IPS-18a (cell line): Measurements from ENCODE around the gene TCFL5.
"Not testable (repeated sequence)": the region's sequence is repeated elsewhere in the genome, so short reads cannot be mapped to it uniquely, and the experiment has no call there.

Source experiments
- H3K27ac ChIP-seq: one replicate; pipeline ENCODE4 v1.5.1; 2013; ENCODE audit warnings: low read length
- H3K27me3 ChIP-seq: one replicate; pipeline ENCODE4 v1.6.1; 2013; ENCODE audit warnings: mild to moderate bottlenecking, low read length; ENCODE audit not compliant: control insufficient read depth, insufficient read depth
- H3K36me3 ChIP-seq: one replicate; pipeline ENCODE4 v1.6.1; 2013; ENCODE audit warnings: low read depth, low read length; ENCODE audit not compliant: control insufficient read depth
- H3K4me1 ChIP-seq: one replicate; pipeline ENCODE4 v1.6.1; 2013; ENCODE audit warnings: low read depth, low read length; ENCODE audit not compliant: control insufficient read depth
- H3K4me3 ChIP-seq: one replicate; pipeline ENCODE4 v1.5.1; 2013; ENCODE audit warnings: low read length
- H3K9ac ChIP-seq: one replicate; pipeline ENCODE4 v1.6.1; 2013; ENCODE audit warnings: mild to moderate bottlenecking, low read length, moderate library complexity
- H3K9me3 ChIP-seq: one replicate; pipeline ENCODE4 v1.6.1; 2013; ENCODE audit warnings: low read depth, low read length; ENCODE audit not compliant: control insufficient read depth

Gene TCFL5

GRCh38 chr20:62876501-62876901 is 14.9 kb upstream of the TCFL5 start:
- Histone ChIP-seq H3K27me3 (peaks cover 10% of the 10 kb centered on the region), H3K27ac (no peak overlapping the region), H3K9me3 (no peaks in the 10 kb centered on the region), H3K4me3 (no peak overlapping the region), H3K9ac (no peak overlapping the region), H3K36me3 (no peaks in the 10 kb centered on the region), H3K4me1 (peaks cover 5% of the 10 kb centered on the region)

- Histone ChIP-seq H3K27me3 (peaks cover 10% of the 10 kb centered on the region), H3K9me3 (no peaks in the 10 kb centered on the region), H3K4me3 (no peak overlapping the region), H3K36me3 (no peaks in the 10 kb centered on the region), H3K9ac (no peak overlapping the region), H3K27ac (no peak overlapping the region), H3K4me1 (peaks cover 5% of the 10 kb centered on the region)
Measured at GRCh38 chr20:62875419-62876361, 14.1 kb upstream of the TCFL5 start.

DNA sequence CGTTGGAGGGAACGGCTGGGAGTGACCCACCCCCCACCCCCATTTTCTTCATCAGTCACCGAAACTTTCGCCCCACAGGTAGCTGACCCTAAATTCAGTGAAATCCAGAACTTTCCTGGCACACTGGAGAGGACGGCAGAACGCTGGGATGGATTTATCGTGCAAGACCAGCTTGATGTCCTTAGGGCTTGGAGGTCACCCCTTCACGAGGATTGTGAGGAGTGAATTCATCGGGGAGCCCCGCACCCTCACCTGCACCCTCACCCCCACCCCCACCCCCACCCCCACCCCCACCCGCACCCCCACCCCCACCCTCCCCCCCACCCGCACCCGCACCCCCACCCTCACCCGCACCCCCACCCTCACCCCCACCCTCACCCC is 13.3 kb upstream of the TCFL5 start:
- no peak overlapping the region for H3K9ac ChIP-seq
- H3K27ac ChIP-seq: no peak overlapping the region
- peaks cover 5% of the 10 kb centered on the region for H3K4me1 ChIP-seq
- no peaks in the 10 kb centered on the region for H3K9me3 ChIP-seq
- H3K27me3 ChIP-seq: peaks cover 10% of the 10 kb centered on the region
- no peak overlapping the region for H3K4me3 ChIP-seq
- no peaks in the 10 kb centered on the region for H3K36me3 ChIP-seq

- H3K4me1 ChIP-seq, H3K9ac ChIP-seq, H3K4me3 ChIP-seq, H3K27ac ChIP-seq, H3K9me3 ChIP-seq, H3K27me3 ChIP-seq, H3K36me3 ChIP-seq: not testable (repeated sequence)
Measured at GRCh38 chr20:62873681-62874031, 12.0 kb upstream of the TCFL5 start.

- Histone ChIP-seq H3K27ac (no peak overlapping the region), H3K27me3 (no peaks in the 10 kb centered on the region), H3K9ac (no peak overlapping the region), H3K9me3 (no peaks in the 10 kb centered on the region), H3K4me1 (peaks cover 2% of the 10 kb centered on the region), H3K36me3 (no peaks in the 10 kb centered on the region), H3K4me3 (no peak overlapping the region)
Measured at GRCh38 chr20:62873280-62873679, 11.7 kb upstream of the TCFL5 start.

DNA sequence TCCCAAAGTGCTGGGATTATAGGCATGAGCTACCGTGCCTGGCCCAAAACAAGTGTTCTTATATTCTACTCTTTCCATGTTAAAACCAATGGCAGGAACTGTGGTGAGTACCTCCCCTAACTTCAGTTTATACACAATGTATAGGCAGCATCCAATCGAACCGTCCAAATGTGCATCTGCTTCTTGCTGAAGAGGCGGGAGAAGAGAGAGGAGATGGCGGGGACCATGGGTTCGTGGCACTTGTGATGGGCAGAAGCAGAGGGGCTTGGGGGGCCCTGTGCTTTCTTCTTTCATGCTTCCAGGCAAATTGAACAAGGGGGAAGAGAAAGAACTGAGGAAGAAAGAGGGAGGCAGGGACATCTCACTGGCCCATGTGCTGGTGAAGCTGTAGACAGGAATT is 11.2 kb upstream of the TCFL5 start:
- no peaks in the 10 kb centered on the region for H3K4me1 ChIP-seq
- no peaks in the 10 kb centered on the region for H3K27me3 ChIP-seq
- no peaks in the 10 kb centered on the region for H3K9me3 ChIP-seq
- no peaks in the 10 kb centered on the region for H3K36me3 ChIP-seq
- no peak overlapping the region for H3K27ac ChIP-seq
- no peak overlapping the region for H3K4me3 ChIP-seq
- no peak overlapping the region for H3K9ac ChIP-seq

- Histone ChIP-seq H3K27ac (no peak overlapping the region), H3K4me3 (no peak overlapping the region), H3K4me1 (no peaks in the 10 kb centered on the region), H3K9ac (no peak overlapping the region), H3K27me3 (no peaks in the 10 kb centered on the region), H3K9me3 (no peaks in the 10 kb centered on the region), H3K36me3 (no peaks in the 10 kb centered on the region)
Measured at GRCh38 chr20:62872184-62872847, 10.7 kb upstream of the TCFL5 start.

DNA sequence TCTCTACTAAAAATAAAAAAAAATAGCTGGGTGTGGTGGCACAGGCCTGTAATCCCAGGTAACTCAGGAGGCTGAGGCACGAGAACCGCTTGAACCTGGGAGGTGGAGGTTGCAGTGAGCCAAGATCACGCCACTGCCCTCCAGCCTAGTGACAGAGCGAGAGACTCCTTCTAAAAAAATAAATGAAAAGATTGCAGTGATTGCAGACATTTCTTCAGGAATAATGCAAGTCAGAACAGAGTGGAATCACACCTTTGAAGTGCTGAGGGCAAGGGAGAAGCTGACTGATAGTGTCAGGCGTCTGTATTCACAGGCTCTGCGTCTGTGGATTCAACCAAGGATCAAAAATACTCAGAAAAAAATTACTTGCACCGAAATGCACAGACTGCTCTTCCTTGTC is 2.6 kb upstream of the TCFL5 start:
- peaks cover 9% of the 10 kb centered on the region for H3K27me3 ChIP-seq
- H3K4me1 ChIP-seq: peaks cover 14% of the 10 kb centered on the region
- no peak overlapping the region for H3K4me3 ChIP-seq
- H3K27ac ChIP-seq: no peak overlapping the region
- no peaks in the 10 kb centered on the region for H3K36me3 ChIP-seq
- H3K9me3 ChIP-seq: no peaks in the 10 kb centered on the region
- no peak overlapping the region for H3K9ac ChIP-seq

DNA sequence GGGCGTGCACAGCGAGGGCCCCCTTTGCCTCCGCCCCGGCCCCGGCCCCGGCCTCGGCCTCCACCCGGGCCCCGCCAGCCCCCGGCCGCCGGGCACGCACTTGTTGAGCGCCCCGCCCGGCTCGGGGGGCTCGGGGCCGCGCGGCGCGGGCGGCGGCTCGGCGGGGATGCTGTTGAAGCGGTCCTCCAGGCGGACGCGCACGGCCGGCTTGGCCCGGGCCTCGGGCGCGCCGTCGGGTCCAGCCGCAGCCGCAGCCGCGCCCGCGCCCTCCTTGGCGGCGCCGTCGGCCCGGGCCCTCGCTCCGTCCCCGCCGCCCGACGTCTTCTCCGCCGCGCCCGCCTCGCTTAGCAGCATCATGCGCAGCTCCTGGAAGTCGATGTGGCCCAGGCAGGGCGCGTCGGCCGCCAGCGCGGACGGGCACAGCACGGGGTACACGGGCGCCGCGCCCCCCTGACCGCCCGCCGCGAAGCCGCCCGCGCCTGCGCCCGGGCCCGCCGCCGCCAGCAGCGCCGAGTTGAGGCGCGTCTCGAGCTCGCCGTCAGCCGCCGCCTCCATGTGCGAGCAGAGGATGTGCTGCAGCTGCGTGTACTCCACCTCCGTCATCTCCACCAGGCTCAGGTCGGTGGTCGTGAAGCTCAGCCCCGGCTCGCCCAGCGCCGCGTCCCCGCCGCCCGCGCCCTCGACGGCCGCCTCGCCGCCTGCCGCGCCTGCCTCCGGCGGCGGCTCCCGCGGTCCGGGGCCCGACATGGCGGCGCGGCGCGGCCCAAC is 514 bp downstream of the TCFL5 start:
- Histone ChIP-seq H3K27ac (no peak overlapping the region), H3K4me3 (peak overlapping the region; percentile 34), H3K9ac (no peak overlapping the region), H3K36me3 (peaks cover 6% of the 10 kb centered on the region), H3K4me1 (peaks cover 14% of the 10 kb centered on the region), H3K27me3 (peaks cover 9% of the 10 kb centered on the region), H3K9me3 (no peaks in the 10 kb centered on the region)

- Histone ChIP-seq H3K27me3 (peaks cover 9% of the 10 kb centered on the region), H3K9ac (no peak overlapping the region), H3K36me3 (peaks cover 6% of the 10 kb centered on the region), H3K4me3 (peak overlapping the region; percentile 34), H3K4me1 (peaks cover 14% of the 10 kb centered on the region), H3K27ac (no peak overlapping the region), H3K9me3 (no peaks in the 10 kb centered on the region)
Measured at GRCh38 chr20:62860391-62860923, 1.2 kb downstream of the TCFL5 start.

GRCh38 chr20:62859721-62860120 is 1.9 kb downstream of the TCFL5 start:
- peaks cover 9% of the 10 kb centered on the region for H3K27me3 ChIP-seq
- H3K4me3 ChIP-seq: peak overlapping the region; percentile 34

More at GRCh38 chr20:62859721-62860120, 1.9 kb downstream of the TCFL5 start:
- Histone ChIP-seq H3K4me1 (peaks cover 14% of the 10 kb centered on the region), H3K27ac (no peak overlapping the region), H3K9me3 (no peaks in the 10 kb centered on the region), H3K36me3 (peaks cover 12% of the 10 kb centered on the region), H3K9ac (no peak overlapping the region)
